Activated CD8-positive, alpha-beta T cell treated with anti-CD3 and anti-CD28 coated beads for 36 hours (primary cell): ENCODE measurements around the gene ZNF581. TPM values are rescaled to one million over a fixed set of nuclear protein-coding genes. Genes with fewer than 3 reads are reported as not detected.

ENCODE experiments used
- ATAC-seq: fragments of 200-7000 bp; cut with Tn5 transposase; one replicate; pipeline ENCODE4 v1.10.0; 2021; ENCODE audit warnings: mild to moderate bottlenecking, moderate library complexity
- CTCF ChIA-PET: fragments of 350-600 bp; sonication (Branson Sonifier 250); formaldehyde crosslinking; loops from one replicate; lab custom pipeline; 2021; ENCODE audit warnings: antibody characterized with exemption; lab: Charles Lee
- POLR2A ChIA-PET: fragments of 350-600 bp; sonication (Branson Sonifier 250); formaldehyde crosslinking; loops from one replicate; lab custom pipeline; 2021; ENCODE audit warnings: antibody characterized with exemption; lab: Charles Lee
- DNase-seq: peaks from one replicate; pipeline ENCODE4 v3.0.0-alpha.2; 2020
- H3K27ac Mint-ChIP-seq: one replicate; pipeline ENCODE4 v1.8.0; 2021; ENCODE audit warnings: mild to moderate bottlenecking, mixed read lengths
- H3K27me3 Mint-ChIP-seq: one replicate; pipeline ENCODE4 v1.8.0; 2021; ENCODE audit warnings: mixed read lengths
- H3K36me3 Mint-ChIP-seq: one replicate; pipeline ENCODE4 v1.8.0; 2021; ENCODE audit warnings: low read depth, mixed read lengths
- H3K4me1 Mint-ChIP-seq: one replicate; pipeline ENCODE4 v1.8.0; 2021; ENCODE audit warnings: low read depth, mixed read lengths
- H3K4me3 Mint-ChIP-seq: one replicate; pipeline ENCODE4 v1.8.0; 2021; ENCODE audit warnings: mild to moderate bottlenecking, moderate library complexity, mixed read lengths
- H3K9me3 Mint-ChIP-seq: one replicate; pipeline ENCODE4 v1.8.0; 2021; ENCODE audit warnings: mixed read lengths
- intact Hi-C: fragments of 100-400 bp; cut with micrococcal nuclease; formaldehyde crosslinking; loops from one replicate; pipeline ENCODE4 v1.10.0; 2022
- total RNA-seq, 2 experiments: library from RNA; stranded (reverse); gene quantifications; one replicate each; pipeline ENCODE4 v1.2.3, GENCODE V29; 2021
- TF ChIP-seq, protein P1 (sequence below): fragments of 200-600 bp; IDR thresholded peaks from one replicate; pipeline ENCODE4 v1.8.0; 2022; ENCODE audit warnings: antibody characterized with exemption, mild to moderate bottlenecking

The ZNF581 gene
- total RNA-seq, 2 experiments from 2014 or later, result 30.4 to 34.5 TPM

DNA sequence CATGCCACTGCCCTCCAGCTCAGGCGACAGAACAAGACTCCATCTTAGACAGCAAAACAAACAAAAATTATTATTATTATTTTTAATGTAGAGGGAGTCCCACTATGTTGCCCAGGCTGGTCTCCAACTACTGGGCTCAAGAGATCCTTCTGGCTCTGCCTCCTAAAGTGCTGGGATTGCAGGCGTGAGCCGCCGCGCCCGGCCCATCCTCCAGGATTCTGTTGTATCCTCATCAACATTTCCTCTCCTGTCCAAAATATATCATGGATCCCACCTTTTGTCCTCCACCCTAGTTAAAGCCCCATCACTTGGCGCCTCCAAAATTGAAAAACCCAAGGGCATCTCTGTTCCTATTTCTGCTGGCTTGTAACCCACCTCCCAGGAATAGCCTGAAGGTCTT lies 20.3 kb upstream of the ZNF581 start:
- no peak overlapping the region for H3K27ac Mint-ChIP-seq

DNA sequence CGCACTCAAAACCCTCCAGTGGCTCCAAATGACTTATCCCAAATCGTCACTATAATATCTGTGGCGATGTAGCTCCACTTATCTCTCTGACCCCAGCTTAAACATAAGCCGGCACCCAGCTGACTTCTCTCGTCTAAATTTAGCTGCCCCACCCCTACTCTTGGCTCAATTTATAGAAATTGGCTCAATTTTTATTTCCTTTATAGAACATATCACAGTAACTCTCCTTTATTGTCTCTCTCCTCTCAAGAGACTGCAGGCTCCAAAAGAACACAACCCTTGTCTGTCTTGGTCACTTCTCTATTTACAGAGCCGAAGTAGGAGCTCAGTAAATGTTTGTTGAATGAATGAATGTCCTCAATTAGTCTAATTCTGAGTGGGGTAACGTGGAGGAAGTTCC lies 19.9 kb upstream of the ZNF581 start:
- ChIA-PET POLR2A (interaction anchor here (1.2 to 2.0 kb wide), 3 partner anchors 17 to 43 kb away, joined by 3 to 7 read pairs (median 7); partner anchors contain the start of genes FIZ1, ZNF579 and ZNF865), CTCF (interaction anchor here (1.6 to 3.1 kb wide), 3 partner anchors 10 to 120 kb away, joined by 9 to 20 read pairs (median 11); partner anchors contain the start of gene ZNF865)
- H3K27ac Mint-ChIP-seq, result no peak overlapping the region
- no peak for DNase-seq
- H3K4me3 Mint-ChIP-seq, result peak overlapping the region; percentile 82
- no peaks in the 10 kb centered on the region for H3K9me3 Mint-ChIP-seq
- H3K27me3 Mint-ChIP-seq, result peaks cover 6% of the 10 kb centered on the region
- peaks cover 55% of the 10 kb centered on the region for H3K4me1 Mint-ChIP-seq
- ATAC-seq, result no peak
- H3K36me3 Mint-ChIP-seq, result peaks cover 18% of the 10 kb centered on the region
- intact Hi-C loops, result no loop called here
- TF ChIP-seq, protein P1, sequence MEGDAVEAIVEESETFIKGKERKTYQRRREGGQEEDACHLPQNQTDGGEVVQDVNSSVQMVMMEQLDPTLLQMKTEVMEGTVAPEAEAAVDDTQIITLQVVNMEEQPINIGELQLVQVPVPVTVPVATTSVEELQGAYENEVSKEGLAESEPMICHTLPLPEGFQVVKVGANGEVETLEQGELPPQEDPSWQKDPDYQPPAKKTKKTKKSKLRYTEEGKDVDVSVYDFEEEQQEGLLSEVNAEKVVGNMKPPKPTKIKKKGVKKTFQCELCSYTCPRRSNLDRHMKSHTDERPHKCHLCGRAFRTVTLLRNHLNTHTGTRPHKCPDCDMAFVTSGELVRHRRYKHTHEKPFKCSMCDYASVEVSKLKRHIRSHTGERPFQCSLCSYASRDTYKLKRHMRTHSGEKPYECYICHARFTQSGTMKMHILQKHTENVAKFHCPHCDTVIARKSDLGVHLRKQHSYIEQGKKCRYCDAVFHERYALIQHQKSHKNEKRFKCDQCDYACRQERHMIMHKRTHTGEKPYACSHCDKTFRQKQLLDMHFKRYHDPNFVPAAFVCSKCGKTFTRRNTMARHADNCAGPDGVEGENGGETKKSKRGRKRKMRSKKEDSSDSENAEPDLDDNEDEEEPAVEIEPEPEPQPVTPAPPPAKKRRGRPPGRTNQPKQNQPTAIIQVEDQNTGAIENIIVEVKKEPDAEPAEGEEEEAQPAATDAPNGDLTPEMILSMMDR, result no peak

More for the DNA sequence above, 20.3 kb upstream of the ZNF581 start:
- no peaks in the 10 kb centered on the region for H3K9me3 Mint-ChIP-seq
- ChIA-PET POLR2A (interaction anchor here (0.8 to 2.0 kb wide), 3 partner anchors 17 to 233 kb away, joined by 3 to 7 read pairs (median 3); partner anchors contain the start of genes ZNF579 and ZNF865), CTCF (interaction anchor here (1.7 to 3.1 kb wide), 2 partner anchors 10 to 17 kb away, joined by 11 to 20 read pairs; partner anchors contain the start of gene ZNF865)
- DNase-seq (no peak), ATAC-seq (no peak)
- peaks cover 56% of the 10 kb centered on the region for H3K4me1 Mint-ChIP-seq
- H3K36me3 Mint-ChIP-seq, result peaks cover 18% of the 10 kb centered on the region
- intact Hi-C loops, result no loop called here
- H3K27me3 Mint-ChIP-seq, result peaks cover 6% of the 10 kb centered on the region
- H3K4me3 Mint-ChIP-seq, result peak overlapping the region; percentile 82
- TF ChIP-seq, protein P1, result no peak

DNA sequence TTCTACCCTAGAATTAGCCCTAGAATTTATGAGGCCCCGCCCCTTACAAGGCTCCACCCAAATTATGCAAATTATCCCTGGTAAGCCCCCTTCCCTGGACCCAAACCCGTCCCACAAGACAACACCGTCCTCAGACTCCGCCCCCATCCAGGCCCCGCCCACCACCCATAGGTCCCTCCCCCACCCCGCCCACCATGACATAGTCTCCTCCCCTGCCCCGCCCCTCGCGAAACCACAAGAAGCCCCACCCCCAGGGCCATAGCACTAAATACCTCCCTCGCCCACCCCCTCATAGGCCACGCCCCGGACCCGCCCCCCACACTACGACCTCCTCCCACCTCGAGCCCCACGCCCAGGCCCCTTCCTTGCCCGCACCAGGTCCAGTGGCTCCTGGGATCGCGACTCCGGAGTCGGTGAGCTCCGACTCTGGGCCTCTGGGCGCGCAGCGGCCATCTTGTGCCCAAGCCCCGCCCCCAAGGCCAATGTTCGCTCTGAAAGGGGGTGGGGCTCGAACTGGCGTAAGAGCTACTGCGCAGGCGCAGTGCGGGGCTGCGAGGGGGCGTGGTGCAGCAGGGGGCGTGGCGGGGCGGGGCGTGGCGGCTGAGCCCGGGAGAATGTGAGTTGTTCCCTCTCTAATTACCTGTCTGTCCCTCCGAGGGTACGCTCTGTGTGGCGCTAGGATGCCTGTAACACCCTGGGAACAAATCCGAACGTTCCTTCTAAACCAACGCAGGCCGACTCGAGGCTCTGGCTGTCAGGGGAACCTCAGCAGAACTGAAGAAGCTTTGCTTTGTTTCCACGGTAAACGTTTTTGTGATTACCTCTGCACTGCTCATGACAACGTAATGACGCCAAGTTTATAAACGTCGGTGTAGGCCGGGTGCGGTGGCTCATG lies 19.1 kb upstream of the ZNF581 start, which contains the start of gene ZNF784:
ZNF784 (minus strand) TSS at position 458 of the 895 bp plus-strand sequence; CDS start at position 453, 5 bp downstream.
- TF ChIP-seq, protein P1, result no peak
- ChIA-PET POLR2A (interaction anchor here (0.8 to 2.0 kb wide), 6 partner anchors 14 to 33 kb away, joined by 3 to 8 read pairs (median 6); partner anchors contain the start of genes CCDC106, FIZ1 and ZNF865), CTCF (interaction anchor here (0.6 to 3.3 kb wide), 8 partner anchors 9 to 121 kb away, joined by 3 to 20 read pairs (median 6); partner anchors contain the start of gene ZNF865)
- intact Hi-C loops, result loop anchor here (5.0 kb wide), 1 partner anchor 107 kb away; no protein-coding TSS in a partner anchor
- Mint-ChIP-seq H3K27ac (peak within 1 kb of the TSS; percentile 97), H3K4me1 (peaks cover 51% of the 10 kb centered on the region), H3K27me3 (peaks cover 6% of the 10 kb centered on the region), H3K9me3 (no peaks in the 10 kb centered on the region), H3K36me3 (peaks cover 15% of the 10 kb centered on the region), H3K4me3 (peak within 1 kb of the TSS; percentile 82)
- ATAC-seq (peak; percentile 79), DNase-seq (peak; percentile 93)

DNA sequence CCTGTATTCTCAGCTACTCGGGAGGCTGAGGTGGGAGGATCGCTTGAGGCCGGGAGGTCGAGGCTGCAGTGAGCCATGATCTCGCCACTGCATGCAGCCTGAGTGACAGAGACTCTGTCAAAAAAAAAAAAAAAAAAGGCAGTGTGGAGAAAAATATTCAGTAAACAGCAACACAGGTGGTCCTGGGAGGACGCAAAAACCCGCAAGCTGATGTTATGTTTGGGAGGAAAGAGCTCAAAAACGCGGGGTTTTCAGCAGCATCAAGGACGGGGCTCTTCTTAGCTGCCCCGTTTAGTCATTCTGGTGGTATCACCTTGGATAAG lies 18.5 kb upstream of the ZNF581 start:
- TF ChIP-seq, protein P1, result no peak
- Mint-ChIP-seq H3K27me3 (peaks cover 6% of the 10 kb centered on the region), H3K4me3 (peak overlapping the region; percentile 82), H3K4me1 (peaks cover 47% of the 10 kb centered on the region), H3K36me3 (peaks cover 11% of the 10 kb centered on the region), H3K9me3 (no peaks in the 10 kb centered on the region), H3K27ac (peak overlapping the region; percentile 24)
- no peak for DNase-seq
- intact Hi-C loops, result loop anchor here (5.0 kb wide), 1 partner anchor 108 kb away; no protein-coding TSS in a partner anchor
- ChIA-PET CTCF (interaction anchor here (0.9 to 3.3 kb wide), 6 partner anchors 8 to 121 kb away, joined by 3 to 20 read pairs (median 6); partner anchors contain the start of gene ZNF865), POLR2A (interaction anchor here (0.8 to 2.0 kb wide), 8 partner anchors 13 to 32 kb away, joined by 3 to 8 read pairs (median 4); partner anchors contain the start of genes CCDC106, FIZ1 and ZNF865)
- no peak for ATAC-seq
